Suprapubic skin (tissue), 4 donors: ENCODE results near the gene HSP90AB1.

Source experiments
- CTCF ChIP-seq, 2 donors: fragments of 200-600 bp in 1 of 2; fragments of 450-650 bp in 1 of 2; sonication (generic) in 1 of 2; IDR thresholded peaks; one replicate each; pipeline ENCODE4 v1.5.1; 2016 to 2019; ENCODE audit warnings: antibody characterized with exemption in 2 of 2, mild to moderate bottlenecking in 1 of 2, moderate library complexity in 1 of 2
- EP300 ChIP-seq: sonication (generic); formaldehyde crosslinking; IDR thresholded peaks from one replicate; pipeline ENCODE4 v1.6.1; 2017; ENCODE audit warnings: antibody characterized with exemption
- POLR2A ChIP-seq, 2 donors: fragments of 450-650 bp; IDR thresholded peaks; one replicate each; pipeline ENCODE4 v1.6.1; 2017; ENCODE audit warnings: antibody characterized with exemption in 2 of 2, mild to moderate bottlenecking in 2 of 2, moderate library complexity in 2 of 2
- POLR2AphosphoS5 ChIP-seq, 3 donors: sonication (generic); formaldehyde crosslinking; IDR thresholded peaks; one replicate each; pipeline ENCODE4 v1.6.1; 2017; ENCODE audit warnings: antibody characterized with exemption in 3 of 3

- TF ChIP-seq CTCF (IDR thresholded peaks at IDR 0.05) = no peak
- no peak for TF ChIP-seq POLR2AphosphoS5 (IDR thresholded peaks at IDR 0.05)
- TF ChIP-seq POLR2A (IDR thresholded peaks at IDR 0.05) = no peak
- TF ChIP-seq EP300 = no peak
Observed at GRCh38 chr6:44237021-44237812, 9.7 kb upstream of the HSP90AB1 start.
